ENCODE results near the gene SLC7A11. TPM values are rescaled to one million over a fixed set of nuclear protein-coding genes. Genes with fewer than 3 reads are reported as not detected.
A peak's percentile ranks its signal among the peaks of the same experiment; 100 is the strongest.
"Not testable (repeated sequence)": the region's sequence is repeated elsewhere in the genome, so short reads cannot be mapped to it uniquely, and the experiment has no call there.

Gene SLC7A11
- polyA plus RNA-seq, 1 donor: 0.96 TPM

DNA sequence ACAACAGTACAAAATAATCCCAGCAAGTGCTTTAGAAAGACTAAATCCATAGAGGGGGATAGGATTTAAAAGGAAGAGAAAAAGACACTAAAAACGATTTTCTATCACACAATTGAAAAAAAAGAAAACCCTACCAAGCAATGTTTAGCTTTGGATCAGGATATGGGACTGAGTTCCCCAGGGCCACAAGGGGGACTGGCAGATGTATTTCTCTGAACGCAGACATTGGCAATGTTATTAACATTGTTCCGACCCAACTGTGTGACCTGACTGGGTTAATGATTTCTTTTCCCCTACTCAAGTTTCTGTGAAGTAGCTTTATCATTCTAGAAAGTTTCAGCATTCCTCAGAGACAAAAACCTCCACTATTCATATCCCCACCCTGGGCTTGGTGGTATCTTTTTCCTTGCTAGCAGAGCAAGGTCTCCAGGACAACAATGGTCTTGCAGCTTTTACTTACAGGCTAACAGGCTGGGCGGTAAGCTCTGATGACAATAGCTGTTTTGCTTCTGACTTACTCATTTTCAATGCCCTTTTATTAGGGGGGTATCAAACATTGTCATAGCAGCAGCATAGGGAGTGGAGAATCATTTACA is 25.8 kb downstream of the SLC7A11 start:
- Histone ChIP-seq H3K27me3 (ENCODE audit: control insufficient read depth, insufficient read depth, low read length) (no peaks in the 10 kb centered on the region), H3K27ac (ENCODE audit: low read length) (no peak overlapping the region), H3K4me1 (ENCODE audit: control insufficient read depth, insufficient read depth, low read length) (peaks cover 8% of the 10 kb centered on the region), H3K4me3 (ENCODE audit: low read length) (no peak overlapping the region), H3K36me3 (ENCODE audit: control insufficient read depth, insufficient read depth, low read length) (no peaks in the 10 kb centered on the region), H3K9me3 (ENCODE audit: control insufficient read depth, low read depth, low read length) (no peaks in the 10 kb centered on the region)
- 43% methylated on average over 1 of the region's 4 CpGs for WGBS (ENCODE audit: insufficient coverage, low lambda C conversion rate)
- peak in 1 of 2 donors; percentile 35 for DNase-seq

DNA sequence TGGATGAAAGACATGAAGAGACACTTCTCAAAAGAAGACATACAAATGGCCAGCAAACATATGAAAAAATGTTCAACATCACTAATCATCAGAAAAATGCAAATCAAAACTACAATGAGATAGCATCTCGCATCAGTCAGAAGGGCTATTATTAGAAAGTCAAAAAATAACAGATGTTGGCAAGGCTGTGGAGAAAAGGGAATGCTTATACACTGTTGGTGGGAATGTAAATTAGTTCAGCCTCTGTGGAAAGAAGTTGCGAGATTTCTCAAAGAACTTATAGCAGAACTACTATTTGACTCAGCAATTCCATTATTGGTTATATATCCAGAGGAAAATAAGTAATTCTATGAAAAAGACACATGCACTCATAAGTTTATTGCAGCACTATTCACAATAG is 31.6 kb downstream of the SLC7A11 start:
- H3K4me1 ChIP-seq (ENCODE audit: control insufficient read depth, insufficient read depth, low read length); H3K27ac ChIP-seq (ENCODE audit: low read length); H3K36me3 ChIP-seq (ENCODE audit: control insufficient read depth, insufficient read depth, low read length); H3K4me3 ChIP-seq (ENCODE audit: low read length); H3K27me3 ChIP-seq (ENCODE audit: control insufficient read depth, insufficient read depth, low read length); DNase-seq; H3K9me3 ChIP-seq (ENCODE audit: control insufficient read depth, low read depth, low read length): not testable (repeated sequence)
- 90% methylated on average over 2 of the region's 2 CpGs for WGBS (ENCODE audit: insufficient coverage, low lambda C conversion rate)

DNA sequence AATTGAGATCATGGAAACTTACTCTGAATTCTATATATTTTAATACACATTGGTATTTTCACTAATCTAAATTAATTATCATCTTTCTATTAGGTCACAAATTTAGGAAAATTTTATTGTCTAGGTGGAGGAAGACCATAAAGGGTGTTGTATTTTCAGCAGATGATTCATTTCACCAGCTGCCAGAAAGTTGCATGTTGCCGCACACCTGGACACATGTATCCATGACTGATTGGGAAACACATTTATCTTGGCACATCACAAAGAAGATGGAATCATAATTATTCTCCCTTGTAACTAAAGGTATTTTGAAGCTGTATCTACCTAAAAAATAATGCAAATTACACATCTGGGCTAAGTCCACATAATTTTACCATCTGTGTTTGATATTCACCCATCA is 33.1 kb downstream of the SLC7A11 start:
- Histone ChIP-seq H3K27me3 (ENCODE audit: control insufficient read depth, insufficient read depth, low read length) (no peaks in the 10 kb centered on the region), H3K4me1 (ENCODE audit: control insufficient read depth, insufficient read depth, low read length) (no peaks in the 10 kb centered on the region), H3K36me3 (ENCODE audit: control insufficient read depth, insufficient read depth, low read length) (no peaks in the 10 kb centered on the region), H3K9me3 (ENCODE audit: control insufficient read depth, low read depth, low read length) (no peaks in the 10 kb centered on the region), H3K4me3 (ENCODE audit: low read length) (no peak overlapping the region), H3K27ac (ENCODE audit: low read length) (no peak overlapping the region)
- no peak for DNase-seq
- WGBS (ENCODE audit: insufficient coverage, low lambda C conversion rate): no CpG with 5 or more reads among the region's 1 CpG

DNA sequence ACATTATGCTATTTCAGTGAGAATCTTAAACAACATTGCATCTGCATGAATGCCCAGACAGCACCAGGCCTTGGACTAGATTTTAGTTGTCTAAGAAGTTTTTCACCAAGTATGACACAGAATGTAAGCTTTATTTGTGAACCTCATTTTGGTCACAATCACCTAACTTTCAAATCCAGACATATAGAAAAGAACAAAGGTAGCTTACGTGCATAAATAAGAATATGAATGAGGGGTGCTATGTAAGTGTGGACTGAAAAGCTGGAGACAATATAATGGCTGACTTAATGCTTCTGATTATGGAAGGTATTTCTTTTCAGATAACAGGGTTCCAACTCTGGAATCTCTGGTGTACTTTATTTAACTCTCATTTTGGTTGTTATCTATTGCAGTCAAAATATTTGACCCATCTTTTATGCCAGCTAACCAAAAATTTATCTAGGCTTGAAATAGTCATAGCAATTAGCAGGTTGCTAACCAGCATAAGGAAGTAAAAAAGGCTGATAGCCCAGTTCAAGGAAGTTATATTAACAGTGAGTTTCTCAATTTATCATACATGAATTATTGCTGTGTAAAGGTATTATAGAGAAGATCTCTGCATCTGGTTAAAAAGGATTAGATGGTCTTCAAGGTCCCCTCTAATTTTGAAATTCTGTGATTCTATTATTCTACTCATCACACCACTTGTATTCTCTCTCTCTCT is 36.5 kb downstream of the SLC7A11 start:
- no peaks in the 10 kb centered on the region for H3K9me3 ChIP-seq (ENCODE audit: control insufficient read depth, low read depth, low read length)
- H3K4me1 ChIP-seq (ENCODE audit: control insufficient read depth, insufficient read depth, low read length): peaks cover under 1% of the 10 kb centered on the region
- H3K27me3 ChIP-seq (ENCODE audit: control insufficient read depth, insufficient read depth, low read length): no peaks in the 10 kb centered on the region
- WGBS (ENCODE audit: insufficient coverage, low lambda C conversion rate): no CpG with 5 or more reads among the region's 1 CpG
- H3K27ac ChIP-seq (ENCODE audit: low read length): no peak overlapping the region
- H3K4me3 ChIP-seq (ENCODE audit: low read length): no peak overlapping the region
- H3K36me3 ChIP-seq (ENCODE audit: control insufficient read depth, insufficient read depth, low read length): no peaks in the 10 kb centered on the region
- peak in 1 of 2 donors; percentile 33 for DNase-seq

DNA sequence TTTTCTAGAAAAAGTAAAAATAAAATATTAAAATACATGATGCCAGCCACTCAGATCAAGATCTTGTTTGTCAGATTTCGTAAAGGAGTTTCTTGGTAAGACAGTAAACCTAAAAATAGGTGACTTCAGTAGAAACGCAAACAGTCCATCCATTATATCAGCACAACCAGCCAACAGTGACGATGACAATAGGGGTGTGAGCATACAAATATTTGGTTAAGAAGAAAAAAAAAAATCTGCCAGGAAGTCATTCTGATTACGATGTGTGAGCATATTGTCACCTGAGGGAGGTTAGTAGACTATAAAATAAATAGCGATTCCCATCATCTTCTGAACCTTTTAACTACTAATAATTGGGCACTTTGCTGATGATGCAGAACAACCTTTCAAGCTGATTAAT is 37.6 kb downstream of the SLC7A11 start:
- DNase-seq: peak; percentile 8 to 44
- H3K27ac ChIP-seq (ENCODE audit: low read length): no peak overlapping the region

DNA sequence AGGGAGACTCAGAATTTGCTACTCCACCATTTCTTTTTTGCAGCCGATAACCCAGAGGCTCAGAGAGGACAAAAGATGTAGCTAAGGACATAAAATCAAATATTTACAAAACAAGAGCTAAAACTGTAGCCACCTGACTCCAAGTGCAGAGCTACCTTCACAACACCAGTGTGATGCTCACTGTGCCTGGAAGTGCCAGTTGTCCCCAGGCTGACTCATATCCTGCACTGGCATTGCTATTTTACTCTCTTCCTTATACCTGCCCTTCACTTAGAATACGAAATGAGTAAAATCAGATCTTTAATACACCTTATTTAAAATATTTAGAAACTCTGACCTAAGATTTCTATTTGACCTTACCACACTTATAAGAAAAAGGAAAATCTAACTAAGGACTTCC is 39.5 kb downstream of the SLC7A11 start:
- WGBS (ENCODE audit: insufficient coverage, low lambda C conversion rate): 64% methylated on average over 1 of the region's 2 CpGs
- no peak for DNase-seq

More for the DNA sequence above, 37.6 kb downstream of the SLC7A11 start:
- no peak overlapping the region for H3K4me3 ChIP-seq (ENCODE audit: low read length)
- 46% methylated on average over 2 of the region's 5 CpGs for WGBS (ENCODE audit: insufficient coverage, low lambda C conversion rate)
- no peaks in the 10 kb centered on the region for H3K27me3 ChIP-seq (ENCODE audit: control insufficient read depth, insufficient read depth, low read length)
- no peaks in the 10 kb centered on the region for H3K9me3 ChIP-seq (ENCODE audit: control insufficient read depth, low read depth, low read length)
- peaks cover 7% of the 10 kb centered on the region for H3K4me1 ChIP-seq (ENCODE audit: control insufficient read depth, insufficient read depth, low read length)
- no peaks in the 10 kb centered on the region for H3K36me3 ChIP-seq (ENCODE audit: control insufficient read depth, insufficient read depth, low read length)

DNA sequence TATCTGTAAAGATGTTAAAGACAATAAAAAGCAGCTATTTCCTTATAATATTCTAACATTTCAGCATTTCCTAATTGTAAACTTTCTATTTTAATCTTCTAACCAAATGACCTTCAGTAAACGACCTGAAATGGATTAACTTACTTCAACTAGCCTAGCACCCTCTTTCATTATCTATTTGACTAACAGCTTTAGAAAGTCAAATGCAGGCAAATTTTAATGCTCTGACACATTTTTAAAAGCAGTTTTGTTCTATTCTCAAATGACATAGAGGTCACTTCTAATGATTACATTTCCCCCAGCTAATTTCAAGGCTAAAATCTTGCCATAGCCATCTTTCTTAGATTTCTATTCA is 41.9 kb downstream of the SLC7A11 start:
- no peaks in the 10 kb centered on the region for H3K9me3 ChIP-seq (ENCODE audit: control insufficient read depth, low read depth, low read length)
- peak overlapping the region; percentile 87 for H3K27ac ChIP-seq (ENCODE audit: low read length)
- no peaks in the 10 kb centered on the region for H3K36me3 ChIP-seq (ENCODE audit: control insufficient read depth, insufficient read depth, low read length)
- WGBS (ENCODE audit: insufficient coverage, low lambda C conversion rate): no CpG with 5 or more reads among the region's 1 CpG
- no peaks in the 10 kb centered on the region for H3K27me3 ChIP-seq (ENCODE audit: control insufficient read depth, insufficient read depth, low read length)
- DNase-seq: no peak
- H3K4me3 ChIP-seq (ENCODE audit: low read length): no peak overlapping the region
- peaks cover 10% of the 10 kb centered on the region for H3K4me1 ChIP-seq (ENCODE audit: control insufficient read depth, insufficient read depth, low read length)

More for the DNA sequence above, 39.5 kb downstream of the SLC7A11 start:
- H3K27ac ChIP-seq (ENCODE audit: low read length): no peak overlapping the region
- H3K27me3 ChIP-seq (ENCODE audit: control insufficient read depth, insufficient read depth, low read length): no peaks in the 10 kb centered on the region
- H3K36me3 ChIP-seq (ENCODE audit: control insufficient read depth, insufficient read depth, low read length): no peaks in the 10 kb centered on the region
- peaks cover 10% of the 10 kb centered on the region for H3K4me1 ChIP-seq (ENCODE audit: control insufficient read depth, insufficient read depth, low read length)
- H3K4me3 ChIP-seq (ENCODE audit: low read length): no peak overlapping the region
- H3K9me3 ChIP-seq (ENCODE audit: control insufficient read depth, low read depth, low read length): no peaks in the 10 kb centered on the region

DNA sequence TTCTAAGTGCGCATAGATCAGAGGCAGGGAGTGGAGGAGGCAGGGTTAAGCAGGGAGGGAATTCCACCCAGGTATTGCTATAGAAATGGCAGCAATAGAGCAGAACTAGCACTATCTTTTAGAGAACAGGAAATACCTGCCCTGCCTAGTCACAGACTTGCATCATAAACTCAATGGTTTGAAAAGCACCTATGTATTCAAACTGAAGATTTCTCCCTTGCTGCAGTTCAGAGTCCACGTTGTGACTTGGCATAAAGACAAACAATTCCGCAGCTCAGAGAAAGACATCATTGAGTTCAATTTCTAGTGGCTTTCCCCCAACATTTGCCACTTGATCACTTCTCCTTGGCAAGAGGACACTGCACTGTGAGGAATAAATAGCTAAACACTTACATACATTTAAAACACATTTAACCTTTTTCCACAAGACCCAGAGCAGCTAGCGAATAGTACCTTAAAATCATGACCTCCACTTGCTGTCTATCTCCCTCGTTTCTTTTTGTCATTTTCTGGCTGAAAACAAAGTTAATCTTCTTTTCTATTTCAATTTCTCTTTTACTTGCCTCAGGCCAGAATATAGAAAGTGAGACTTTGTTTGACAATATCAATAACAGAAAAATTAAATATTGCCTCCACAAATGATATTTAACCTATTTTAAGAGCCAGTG is 42.4 kb downstream of the SLC7A11 start:
- Histone ChIP-seq H3K4me3 (ENCODE audit: low read length) (no peak overlapping the region), H3K9me3 (ENCODE audit: control insufficient read depth, low read depth, low read length) (no peaks in the 10 kb centered on the region), H3K27me3 (ENCODE audit: control insufficient read depth, insufficient read depth, low read length) (no peaks in the 10 kb centered on the region), H3K4me1 (ENCODE audit: control insufficient read depth, insufficient read depth, low read length) (peaks cover 10% of the 10 kb centered on the region), H3K36me3 (ENCODE audit: control insufficient read depth, insufficient read depth, low read length) (no peaks in the 10 kb centered on the region), H3K27ac (ENCODE audit: low read length) (peak overlapping the region; percentile 87)
- 31% methylated on average over 3 of the region's 5 CpGs for WGBS (ENCODE audit: insufficient coverage, low lambda C conversion rate)
- peak; percentile 92 to 97 for DNase-seq

DNA sequence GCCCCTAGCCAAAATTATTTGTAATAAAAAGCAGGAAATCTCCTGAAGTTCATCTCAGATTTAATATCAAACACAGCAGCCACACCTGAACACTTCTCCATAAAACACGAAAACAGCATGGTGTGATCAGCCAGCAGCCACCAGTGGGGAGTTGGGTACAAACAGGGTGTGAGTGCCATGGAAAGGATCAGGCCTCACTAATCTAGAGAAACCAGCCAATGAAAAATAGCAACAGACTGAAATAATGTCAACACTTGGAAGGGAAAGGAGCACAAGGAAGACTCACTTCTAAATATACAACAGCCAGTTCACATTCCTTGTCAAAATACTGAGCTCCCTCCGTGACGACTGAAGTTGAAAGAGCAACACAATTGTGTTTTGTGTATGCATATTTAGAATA is 46.0 kb downstream of the SLC7A11 start:
- H3K9me3 ChIP-seq (ENCODE audit: control insufficient read depth, low read depth, low read length): no peaks in the 10 kb centered on the region
- H3K27ac ChIP-seq (ENCODE audit: low read length): no peak overlapping the region
- H3K36me3 ChIP-seq (ENCODE audit: control insufficient read depth, insufficient read depth, low read length): no peaks in the 10 kb centered on the region
- H3K27me3 ChIP-seq (ENCODE audit: control insufficient read depth, insufficient read depth, low read length): no peaks in the 10 kb centered on the region
- DNase-seq: no peak
- H3K4me1 ChIP-seq (ENCODE audit: control insufficient read depth, insufficient read depth, low read length): peaks cover 10% of the 10 kb centered on the region
- no CpG with 5 or more reads among the region's 3 CpGs for WGBS (ENCODE audit: insufficient coverage, low lambda C conversion rate)
- no peak overlapping the region for H3K4me3 ChIP-seq (ENCODE audit: low read length)

DNA sequence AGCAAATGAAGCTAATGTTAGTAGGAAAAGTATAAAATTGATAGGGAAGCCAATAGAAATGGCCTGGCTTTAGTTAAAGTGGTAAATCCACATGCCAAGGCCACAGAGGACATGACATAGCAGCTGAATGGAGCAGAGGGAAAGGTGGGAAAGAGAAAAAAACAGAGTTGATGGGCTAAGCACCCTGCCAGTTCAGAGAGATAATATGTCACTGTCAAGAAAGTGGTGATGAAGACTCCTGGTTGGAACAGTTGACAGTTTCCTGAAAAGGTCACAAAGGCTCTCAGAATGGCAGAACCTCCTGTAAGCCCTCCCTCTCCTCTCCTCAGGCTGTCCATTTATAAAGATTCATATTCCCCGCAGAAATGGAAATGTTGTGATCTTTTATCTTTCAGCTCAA is 48.2 kb downstream of the SLC7A11 start:
- peaks cover 3% of the 10 kb centered on the region for H3K4me1 ChIP-seq (ENCODE audit: control insufficient read depth, insufficient read depth, low read length)
- H3K27me3 ChIP-seq (ENCODE audit: control insufficient read depth, insufficient read depth, low read length): no peaks in the 10 kb centered on the region
- H3K9me3 ChIP-seq (ENCODE audit: control insufficient read depth, low read depth, low read length): no peaks in the 10 kb centered on the region
- 100% methylated on average over 1 of the region's 1 CpG for WGBS (ENCODE audit: insufficient coverage, low lambda C conversion rate)
- no peaks in the 10 kb centered on the region for H3K36me3 ChIP-seq (ENCODE audit: control insufficient read depth, insufficient read depth, low read length)
- no peak for DNase-seq
- H3K27ac ChIP-seq (ENCODE audit: low read length): no peak overlapping the region
- no peak overlapping the region for H3K4me3 ChIP-seq (ENCODE audit: low read length)

Measured in large intestine (tissue), 3 donors.